Mesenchymal stem cell (in vitro differentiated cells and primary cell): ENCODE results near the gene ICOS.
"Not testable (repeated sequence)": the region's sequence is repeated elsewhere in the genome, so short reads cannot be mapped to it uniquely, and the experiment has no call there.

Experiments
- DNase-seq: peaks from one replicate; pipeline ENCODE4 v3.0.0-alpha.2; 2013
- H2AFZ ChIP-seq: one replicate; pipeline ENCODE4 v1.6.1; 2013; ENCODE audit warnings: low read depth, mild to moderate bottlenecking, control low read depth, inconsistent platforms, low read length, moderate library complexity
- H2AK5ac ChIP-seq: 2 replicates; pipeline ENCODE4 v1.6.1; 2013; ENCODE audit warnings: low read length, moderate library complexity, mild to moderate bottlenecking, inconsistent platforms; ENCODE audit not compliant: severe bottlenecking
- H2BK120ac ChIP-seq: one replicate; pipeline ENCODE4 v1.6.1; 2013; ENCODE audit warnings: low read depth, mild to moderate bottlenecking, inconsistent platforms, low read length, moderate library complexity
- H2BK12ac ChIP-seq, 2 experiments: one replicate each; pipeline ENCODE4 v1.6.1; 2013; ENCODE audit warnings: inconsistent platforms in 2 of 2, low read length in 2 of 2, mild to moderate bottlenecking in 2 of 2, moderate library complexity in 2 of 2, control low read depth in 1 of 2
- H2BK15ac ChIP-seq: one replicate; pipeline ENCODE4 v1.6.1; 2013; ENCODE audit warnings: mild to moderate bottlenecking, low read depth, inconsistent platforms; ENCODE audit not compliant: poor library complexity, severe bottlenecking
- H2BK5ac ChIP-seq: 2 replicates; pipeline ENCODE4 v1.6.1; 2013; ENCODE audit warnings: low read depth, mild to moderate bottlenecking, low read length, control low read depth, inconsistent platforms; ENCODE audit not compliant: poor library complexity, severe bottlenecking
- H3K14ac ChIP-seq, 2 experiments: one replicate each; pipeline ENCODE4 v1.6.1; 2013; ENCODE audit warnings: inconsistent platforms in 2 of 2, low read length in 2 of 2, control low read depth in 1 of 2, mild to moderate bottlenecking in 1 of 2, moderate library complexity in 1 of 2
- H3K18ac ChIP-seq, 2 experiments: one replicate each; pipeline ENCODE4 v1.6.1; 2013; ENCODE audit warnings: inconsistent platforms in 2 of 2, low read length in 2 of 2, control low read depth in 1 of 2, low read depth in 1 of 2, mild to moderate bottlenecking in 1 of 2
- H3K23ac ChIP-seq, 2 experiments: one replicate each; pipeline ENCODE4 v1.6.1; 2013; ENCODE audit warnings: inconsistent platforms in 2 of 2, low read length in 2 of 2, mild to moderate bottlenecking in 2 of 2, moderate library complexity in 2 of 2, control low read depth in 1 of 2
- H3K27ac ChIP-seq: 2 replicates; pipeline ENCODE4 v1.5.1; 2013; ENCODE audit warnings: mild to moderate bottlenecking, moderate library complexity, low read length, control low read depth, inconsistent platforms; ENCODE audit not compliant: poor library complexity, severe bottlenecking
- H3K27me3 ChIP-seq, 2 experiments: 2 replicates each; pipeline versions ENCODE4 v1.6.1 to v1.7.0; 2013; ENCODE audit warnings: low read length in 2 of 2, mild to moderate bottlenecking in 2 of 2, moderate library complexity in 2 of 2, control low read depth in 1 of 2, inconsistent platforms in 1 of 2; ENCODE audit not compliant: control insufficient read depth in 1 of 2, insufficient read depth in 1 of 2
- H3K36me3 ChIP-seq, 2 experiments: 2 replicates each; pipeline versions ENCODE4 v1.6.1 to v1.7.0; 2013; ENCODE audit warnings: low read length in 2 of 2, control low read depth in 1 of 2, inconsistent platforms in 1 of 2, low read depth in 1 of 2, mild to moderate bottlenecking in 1 of 2; ENCODE audit not compliant: insufficient read depth in 2 of 2, control insufficient read depth in 1 of 2
- H3K4ac ChIP-seq, 2 experiments: one replicate each; pipeline ENCODE4 v1.6.1; 2013; ENCODE audit warnings: inconsistent platforms in 2 of 2, low read length in 2 of 2, mild to moderate bottlenecking in 2 of 2, moderate library complexity in 2 of 2, control low read depth in 1 of 2, low read depth in 1 of 2
- H3K4me1 ChIP-seq: 2 replicates; pipeline ENCODE4 v1.6.1; 2013; ENCODE audit warnings: low read depth, low read length, control low read depth; ENCODE audit not compliant: control insufficient read depth, insufficient read depth
- H3K4me2 ChIP-seq: 2 replicates; pipeline ENCODE4 v1.6.1; 2013; ENCODE audit warnings: low read length, mild to moderate bottlenecking, inconsistent platforms; ENCODE audit not compliant: poor library complexity, severe bottlenecking
- H3K4me3 ChIP-seq, 2 experiments: 2 replicates each; pipeline versions ENCODE4 v1.5.1 to v1.7.0; 2013; ENCODE audit warnings: low read length in 2 of 2, mild to moderate bottlenecking in 2 of 2, control low read depth in 1 of 2, low read depth in 1 of 2; ENCODE audit not compliant: insufficient read depth in 1 of 2
- H3K79me1 ChIP-seq: replicated peaks from 2 replicates; pipeline ENCODE4 v1.6.1; 2013; ENCODE audit warnings: mild to moderate bottlenecking, control low read depth, low read length, inconsistent platforms; ENCODE audit not compliant: poor library complexity, severe bottlenecking
- H3K9ac ChIP-seq: 2 replicates; pipeline ENCODE4 v1.7.0; 2013; ENCODE audit warnings: mild to moderate bottlenecking, low read length, moderate library complexity
- H3K9me3 ChIP-seq: 2 replicates; pipeline ENCODE4 v1.7.0; 2013; ENCODE audit warnings: mild to moderate bottlenecking, low read length; ENCODE audit not compliant: control insufficient read depth
- H4K8ac ChIP-seq: one replicate; pipeline ENCODE4 v1.6.1; 2013; ENCODE audit warnings: inconsistent platforms, mild to moderate bottlenecking, low read length, moderate library complexity
- H4K91ac ChIP-seq: one replicate; pipeline ENCODE4 v1.6.1; 2013; ENCODE audit warnings: mild to moderate bottlenecking, low read length, inconsistent platforms
- WGBS: methylation state at CpG from one replicate; pipeline ENCODE4 v1.1.7; 2013; ENCODE audit warnings: mixed read lengths; 5-methylcytosine and 5-hydroxymethylcytosine counted together

Gene ICOS

GRCh38 chr2:203983064-203983715 is 46.6 kb downstream of the ICOS start:
- H3K9me3 ChIP-seq: no peaks in the 10 kb centered on the region
- H3K79me1 ChIP-seq: no peaks in the 10 kb centered on the region

GRCh38 chr2:203985978-203986377 is 49.4 kb downstream of the ICOS start:
- not testable (repeated sequence) for H3K4ac ChIP-seq, H2BK120ac ChIP-seq, H3K79me1 ChIP-seq

More at GRCh38 chr2:203983064-203983715, 46.6 kb downstream of the ICOS start:
- no peaks in the 10 kb centered on the region for H3K36me3 ChIP-seq
- no peak overlapping the region for H3K18ac ChIP-seq
- no peak overlapping the region for H4K8ac ChIP-seq
- no peak overlapping the region for H2BK15ac ChIP-seq
- peaks cover 6 to 8% of the 10 kb centered on the region in 2 experiments for H3K27me3 ChIP-seq
- H3K4ac ChIP-seq: no peak overlapping the region
- H3K27ac ChIP-seq: no peak overlapping the region
- no peaks in the 10 kb centered on the region for H3K4me1 ChIP-seq
- H3K9ac ChIP-seq: no peak overlapping the region
- no peak overlapping the region for H2AK5ac ChIP-seq
- H2BK12ac ChIP-seq: no peak overlapping the region
- no peak overlapping the region for H3K23ac ChIP-seq
- H3K4me3 ChIP-seq: no peak overlapping the region
- H2BK120ac ChIP-seq: no peak overlapping the region
- H2BK5ac ChIP-seq: no peak overlapping the region
- H2AFZ ChIP-seq: no peak overlapping the region
- WGBS: 84% methylated on average over 4 of the region's 5 CpGs
- H3K14ac ChIP-seq: no peak overlapping the region
- H4K91ac ChIP-seq: no peak overlapping the region
- no peak overlapping the region for H3K4me2 ChIP-seq
- DNase-seq: no peak

GRCh38 chr2:203987959-203988358 is 51.4 kb downstream of the ICOS start:
- H3K4me3 ChIP-seq: no peak overlapping the region

More at GRCh38 chr2:203985978-203986377, 49.4 kb downstream of the ICOS start:
- WGBS: 93% methylated on average over 2 of the region's 3 CpGs
- not testable (repeated sequence) for H4K91ac ChIP-seq, H2AK5ac ChIP-seq, H3K9me3 ChIP-seq, H2BK15ac ChIP-seq, H3K4me3 ChIP-seq, H3K4me1 ChIP-seq, H3K36me3 ChIP-seq, H3K9ac ChIP-seq, H3K27ac ChIP-seq, H4K8ac ChIP-seq, H2AFZ ChIP-seq, H3K23ac ChIP-seq, H2BK5ac ChIP-seq, H2BK12ac ChIP-seq, H3K4me2 ChIP-seq, H3K18ac ChIP-seq, DNase-seq, H3K14ac ChIP-seq
- peaks cover 6 to 11% of the 10 kb centered on the region in 2 experiments for H3K27me3 ChIP-seq

DNA sequence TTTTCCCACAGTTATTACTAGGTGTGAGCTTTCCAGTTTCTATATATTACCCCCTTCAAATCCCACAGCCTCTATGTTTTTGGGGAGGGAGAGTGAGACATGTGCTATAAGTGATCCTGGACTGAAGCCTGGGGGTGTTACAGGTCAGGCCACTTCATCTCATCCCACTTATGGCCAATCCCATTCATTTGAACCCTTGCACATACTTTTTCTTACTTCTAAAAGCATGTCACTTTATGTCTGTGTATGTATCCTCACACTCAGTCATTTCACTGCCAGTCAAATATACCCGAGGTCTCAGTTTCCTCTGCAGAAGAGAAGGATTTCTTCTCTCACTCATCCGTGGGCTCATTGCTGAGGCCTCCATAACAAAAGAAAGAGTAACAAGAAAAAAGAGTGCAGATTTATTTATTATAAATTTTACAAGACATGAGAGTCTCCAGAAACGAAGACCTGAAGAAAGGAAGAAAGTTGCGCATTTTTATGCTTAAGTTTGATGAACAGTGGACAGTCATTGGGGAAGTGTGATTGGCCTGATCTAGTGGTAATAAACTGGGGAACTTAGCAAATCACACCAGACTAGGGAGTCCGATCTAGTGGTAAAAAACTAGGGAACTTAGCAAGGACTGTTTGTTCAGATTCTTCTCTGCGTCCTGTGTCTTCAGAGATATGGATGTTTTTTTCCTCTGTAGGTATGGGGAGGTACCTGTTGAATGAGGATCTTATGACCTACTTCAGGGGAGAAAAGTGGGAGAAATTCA is 52.1 kb downstream of the ICOS start:
- Histone ChIP-seq H2BK120ac (no peak overlapping the region), H2BK15ac (no peak overlapping the region), H3K36me3 (no peaks in the 10 kb centered on the region), H2AFZ (no peak overlapping the region), H2BK5ac (no peak overlapping the region), H3K23ac (no peak overlapping the region), H3K4me2 (no peak overlapping the region), H3K4me1 (no peaks in the 10 kb centered on the region), H4K91ac (no peak overlapping the region), H3K27me3 (peaks cover 3 to 6% of the 10 kb centered on the region in 2 experiments), H3K9me3 (no peaks in the 10 kb centered on the region), H2BK12ac (no peak overlapping the region), H3K79me1 (no peaks in the 10 kb centered on the region), H3K27ac (no peak overlapping the region), H3K9ac (no peak overlapping the region), H3K4me3 (no peak overlapping the region), H2AK5ac (no peak overlapping the region), H3K18ac (no peak overlapping the region), H4K8ac (no peak overlapping the region), H3K14ac (no peak overlapping the region), H3K4ac (no peak overlapping the region)
- 92% methylated on average over 5 of the region's 6 CpGs for WGBS
- no peak for DNase-seq

More at GRCh38 chr2:203987959-203988358, 51.4 kb downstream of the ICOS start:
- 100% methylated on average over 1 of the region's 2 CpGs for WGBS
- H3K4me2 ChIP-seq: no peak overlapping the region
- no peak overlapping the region for H3K18ac ChIP-seq
- no peaks in the 10 kb centered on the region for H3K9me3 ChIP-seq
- no peak overlapping the region for H4K91ac ChIP-seq
- no peak overlapping the region for H2AFZ ChIP-seq
- H4K8ac ChIP-seq: no peak overlapping the region
- H3K23ac ChIP-seq: no peak overlapping the region
- H3K36me3 ChIP-seq: no peaks in the 10 kb centered on the region
- no peaks in the 10 kb centered on the region for H3K79me1 ChIP-seq
- H2BK120ac ChIP-seq: no peak overlapping the region
- no peaks in the 10 kb centered on the region for H3K4me1 ChIP-seq
- no peak overlapping the region for H3K9ac ChIP-seq
- no peak overlapping the region for H2BK15ac ChIP-seq
- no peak overlapping the region for H2AK5ac ChIP-seq
- H3K27me3 ChIP-seq: peaks cover 5 to 6% of the 10 kb centered on the region in 2 experiments
- DNase-seq: no peak
- H3K4ac ChIP-seq: no peak overlapping the region
- no peak overlapping the region for H2BK5ac ChIP-seq
- H3K27ac ChIP-seq: no peak overlapping the region
- no peak overlapping the region for H2BK12ac ChIP-seq
- no peak overlapping the region for H3K14ac ChIP-seq
